ENCODE results near the gene FGD2. TPM values are rescaled to one million over a fixed set of nuclear protein-coding genes. Genes with fewer than 3 reads are reported as not detected.

Gene FGD2
- total and polyA plus RNA-seq, 2 of the 8 experiments (the other 6 are each of a cell fraction or from before 2014, with no cell fraction given), result 0.12 to 0.32 TPM

- ChIA-PET CTCF (ENCODE audit: partially characterized antibody) (interaction anchor here (0.8 to 3.1 kb wide), 10 partner anchors 12 to 205 kb away, joined by 3 to 12 read pairs (median 4); no protein-coding TSS in a partner anchor), POLR2A (ENCODE audit: partially characterized antibody) (interaction anchor here (2.3 kb wide), 1 partner anchor 22 kb away, joined by 8 read pairs; the partner anchor contains the start of gene MTCH1)
- Histone ChIP-seq H3K4me1 (replicated peaks in 1 of 4; ENCODE audit: control insufficient read depth in 3 of 4, insufficient read depth in 4 of 4, low read length in 3 of 4) (peaks cover 0 to 8% (median 5%) of the 10 kb centered on the region in 4 experiments; a peak in 5 of 7 replicates), H4K8ac (ENCODE audit: extremely low read depth, insufficient read depth, low read length) (no peak overlapping the region; the same call in 1 of the 2 replicates), H3K4ac (replicated peaks; ENCODE audit: insufficient read length, low read depth, low read length) (no peak overlapping the region), H2AFZ (ENCODE audit: low read length) (no peak overlapping the region), H2BK20ac (ENCODE audit: low read length) (no peak overlapping the region), H4K5ac (ENCODE audit: insufficient read length, low read depth, low read length) (no peak overlapping the region), H2BK15ac (ENCODE audit: low read length) (no peak overlapping the region; the same call in 1 of the 2 replicates), H2AK5ac (ENCODE audit: low read depth, low read length) (no peak overlapping the region), H2BK5ac (ENCODE audit: low read depth, low read length) (peak overlapping the region; percentile 44; the same call in 1 of the 2 replicates), H3K23ac (ENCODE audit: insufficient read length) (no peak overlapping the region), H3K9me3 (ENCODE audit: insufficient read depth in 2 of 2, low read depth in 1 of 2, low read length in 1 of 2) (no peaks in the 10 kb centered on the region), H4K20me1 (replicated peaks in 1 of 2; ENCODE audit: control insufficient read depth in 1 of 2, insufficient read depth in 2 of 2, low read length in 2 of 2) (peaks cover 0 to 4% of the 10 kb centered on the region in 2 experiments), H4K91ac (replicated peaks; ENCODE audit: insufficient read length, low read length) (no peak overlapping the region), H3K79me2 (ENCODE audit: control insufficient read depth in 1 of 2, insufficient read depth in 2 of 2, low read length in 2 of 2) (no peaks in the 10 kb centered on the region), H2BK120ac (replicated peaks; ENCODE audit: low read depth, low read length) (no peak overlapping the region), H3K4me3 (ENCODE audit: extremely low read depth in 1 of 4, insufficient read depth in 2 of 4, low read depth in 3 of 4, low read length in 4 of 4) (no peak overlapping the region), H3K4me2 (ENCODE audit: insufficient read depth in 1 of 2, low read depth in 2 of 2, low read length in 2 of 2) (no peak overlapping the region), H3K23me2 (ENCODE audit: low read depth, low read length) (no peaks in the 10 kb centered on the region), H2BK12ac (ENCODE audit: low read depth, low read length) (0 out of 2 replicates have a peak overlapping the region, but pooled peaks have one; percentile 27), H3K9ac (replicated peaks in 1 of 4; ENCODE audit: extremely low read depth in 1 of 4, low read depth in 3 of 4, low read length in 3 of 4) (no peak overlapping the region), H3K18ac (ENCODE audit: extremely low read depth, low read length) (no peak overlapping the region), H3K56ac (replicated peaks; ENCODE audit: insufficient read length, low read depth, low read length) (no peak overlapping the region), H3K27me3 (replicated peaks in 1 of 4; ENCODE audit: control insufficient read depth in 3 of 4, extremely low read depth in 1 of 4, insufficient read depth in 3 of 4, low read length in 3 of 4) (no peaks in the 10 kb centered on the region), H3K36me3 (ENCODE audit: control insufficient read depth in 2 of 4, insufficient read depth in 4 of 4, low read length in 3 of 4) (peaks cover 3 to 20% (median 16%) of the 10 kb centered on the region in 4 experiments; a peak in 7 of 8 replicates), H3K79me1 (ENCODE audit: low read depth, low read length) (no peaks in the 10 kb centered on the region), H3K14ac (ENCODE audit: insufficient read length) (no peak overlapping the region), H3K27ac (ENCODE audit: low read depth, low read length) (no peak overlapping the region)
- DNase-seq (ENCODE audit: low read depth in 1 of 2, low spot score in 2 of 2) (no peak), FAIRE-seq (no peak)
- 85% methylated on average over 5 of the region's 6 CpGs; no CpG with 5 or more reads in 1 of the 2 experiments for WGBS, 2 experiments (ENCODE audit: extremely low coverage in 1 of 2, insufficient coverage in 1 of 2, insufficient read length in 1 of 2, insufficient replicate concordance in 2 of 2, low coverage in 1 of 2, low lambda C conversion rate in 2 of 2, missing lambda C conversion rate in 1 of 2)
- no peak for TF ChIP-seq CTBP2 (IDR thresholded peaks at IDR 0.05; ENCODE audit: borderline replicate concordance, insufficient read depth, insufficient read length, low read length)
- TF ChIP-seq TCF12 (IDR thresholded peaks at IDR 0.05; ENCODE audit: low read depth, low read length), result no peak
- no peak for TF ChIP-seq CTCF (IDR thresholded peaks at IDR 0.05; ENCODE audit: control extremely low read depth in 1 of 3, insufficient read depth in 1 of 3, low read depth in 1 of 3, low read length in 3 of 3)
- TF ChIP-seq HDAC6 (IDR thresholded peaks at IDR 0.05; ENCODE audit: low read depth, low read length), result no peak
- TF ChIP-seq GTF2F1 (IDR thresholded peaks at IDR 0.05; ENCODE audit: borderline replicate concordance, low read depth, low read length), result no peak
- no peak for TF ChIP-seq RFX5 (IDR thresholded peaks at IDR 0.05; ENCODE audit: borderline replicate concordance, low read depth, low read length)
- TF ChIP-seq POLR2AphosphoS5 (IDR thresholded peaks at IDR 0.05; ENCODE audit: low read depth, low read length), result no peak
- TF ChIP-seq SP4 (IDR thresholded peaks at IDR 0.05; ENCODE audit: low read length), result no peak
These were observed 41.1 kb upstream of the FGD2 start for GRCh38 chr6:36964349-36964748.

All from H1 (cell line).